Stimulated activated CD4-positive, alpha-beta T cell treated with anti-CD3 and anti-CD28 coated beads, TNF-alpha, amount 100 ng/mL, for 24 hours (primary cell): ENCODE results near the gene RASA3.
"Not testable (repeated sequence)": the region's sequence is repeated elsewhere in the genome, so short reads cannot be mapped to it uniquely, and the experiment has no call there.

Source experiments
- DNase-seq, 3 experiments: peaks; one replicate each; pipeline ENCODE4 v3.0.0-alpha.2; 2020; ENCODE audit warnings: low read depth in 3 of 3

Gene RASA3, protein sequence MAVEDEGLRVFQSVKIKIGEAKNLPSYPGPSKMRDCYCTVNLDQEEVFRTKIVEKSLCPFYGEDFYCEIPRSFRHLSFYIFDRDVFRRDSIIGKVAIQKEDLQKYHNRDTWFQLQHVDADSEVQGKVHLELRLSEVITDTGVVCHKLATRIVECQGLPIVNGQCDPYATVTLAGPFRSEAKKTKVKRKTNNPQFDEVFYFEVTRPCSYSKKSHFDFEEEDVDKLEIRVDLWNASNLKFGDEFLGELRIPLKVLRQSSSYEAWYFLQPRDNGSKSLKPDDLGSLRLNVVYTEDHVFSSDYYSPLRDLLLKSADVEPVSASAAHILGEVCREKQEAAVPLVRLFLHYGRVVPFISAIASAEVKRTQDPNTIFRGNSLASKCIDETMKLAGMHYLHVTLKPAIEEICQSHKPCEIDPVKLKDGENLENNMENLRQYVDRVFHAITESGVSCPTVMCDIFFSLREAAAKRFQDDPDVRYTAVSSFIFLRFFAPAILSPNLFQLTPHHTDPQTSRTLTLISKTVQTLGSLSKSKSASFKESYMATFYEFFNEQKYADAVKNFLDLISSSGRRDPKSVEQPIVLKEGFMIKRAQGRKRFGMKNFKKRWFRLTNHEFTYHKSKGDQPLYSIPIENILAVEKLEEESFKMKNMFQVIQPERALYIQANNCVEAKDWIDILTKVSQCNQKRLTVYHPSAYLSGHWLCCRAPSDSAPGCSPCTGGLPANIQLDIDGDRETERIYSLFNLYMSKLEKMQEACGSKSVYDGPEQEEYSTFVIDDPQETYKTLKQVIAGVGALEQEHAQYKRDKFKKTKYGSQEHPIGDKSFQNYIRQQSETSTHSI

GRCh38 chr13:114132419-114133121 lies at the start of gene RASA3:
TSS of gene RASA3 (minus strand) at chr13:114132623. CDS start at chr13:114132489, 134 bp downstream.
- DNase-seq = peak in 1 of 3 experiments; percentile 66

GRCh38 chr13:114179087-114179658 lies 46.8 kb upstream of the RASA3 start, which contains the start of gene CFAP97D2:
TSS of gene CFAP97D2 (plus strand) at chr13:114179257. CDS start at chr13:114179331, 74 bp downstream.
- DNase-seq = no peak

DNA sequence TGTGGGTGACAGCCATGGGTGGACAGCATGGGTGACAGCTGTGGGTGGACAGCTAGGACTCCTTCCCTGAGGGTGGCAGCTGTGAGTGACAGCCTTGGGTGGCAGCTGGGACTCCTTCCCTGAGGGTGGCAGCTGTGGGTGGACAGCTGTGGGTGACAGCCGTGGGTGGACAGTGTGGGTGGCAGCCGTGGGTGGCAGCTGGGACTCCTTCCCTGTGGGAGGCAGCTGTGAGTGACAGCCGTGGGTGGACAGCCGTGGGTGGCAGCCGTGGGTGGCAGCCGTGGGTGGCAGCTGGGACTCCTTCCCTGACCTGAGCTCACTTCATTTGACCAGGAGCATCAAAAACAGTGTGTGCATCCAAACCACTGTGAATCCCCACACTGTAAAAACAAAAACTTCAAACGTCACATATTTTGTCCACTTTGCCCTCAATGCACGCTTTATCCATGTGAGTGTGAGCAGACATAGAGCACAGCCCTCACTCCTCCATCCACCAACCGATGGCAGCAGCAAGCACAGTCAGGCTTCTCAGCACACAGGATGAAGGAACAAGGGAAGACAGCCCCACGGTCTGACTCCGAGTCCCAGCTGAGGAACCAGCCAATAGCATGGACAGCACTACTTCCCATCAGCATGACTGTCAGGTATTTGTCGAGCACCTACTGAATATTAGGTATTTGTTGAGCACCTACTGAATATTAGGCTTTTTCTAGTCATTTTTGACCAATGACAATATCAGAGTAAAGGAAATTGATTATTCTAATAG lies 45.0 kb upstream of the RASA3 start:
- DNase-seq = no peak

GRCh38 chr13:114176359-114176902 lies 44.0 kb upstream of the RASA3 start:
- DNase-seq = not testable (repeated sequence)

DNA sequence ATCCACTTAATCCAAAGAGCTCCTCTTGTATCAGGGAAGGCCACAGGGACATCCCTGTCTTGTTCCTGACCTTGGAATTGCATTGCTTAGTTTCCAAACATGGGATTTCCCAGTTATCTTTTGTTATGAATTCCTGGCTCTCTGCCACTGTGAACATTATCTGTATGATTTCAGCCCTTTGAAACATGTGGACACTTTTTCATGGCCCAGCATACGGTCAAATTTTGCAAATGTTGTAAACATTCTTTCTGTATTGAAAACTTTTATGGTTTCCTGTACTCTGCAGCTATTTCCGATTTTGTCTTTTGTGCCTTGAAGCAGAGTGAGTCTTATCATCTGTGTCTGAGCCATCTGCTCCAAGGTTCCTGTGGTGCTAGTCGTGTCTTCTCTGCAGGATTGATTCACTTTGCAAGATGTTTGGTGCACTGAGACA lies 42.1 kb upstream of the RASA3 start:
- DNase-seq = no peak

- no peak for DNase-seq
Measured at GRCh38 chr13:114173745-114174144, 41.3 kb upstream of the RASA3 start.

DNA sequence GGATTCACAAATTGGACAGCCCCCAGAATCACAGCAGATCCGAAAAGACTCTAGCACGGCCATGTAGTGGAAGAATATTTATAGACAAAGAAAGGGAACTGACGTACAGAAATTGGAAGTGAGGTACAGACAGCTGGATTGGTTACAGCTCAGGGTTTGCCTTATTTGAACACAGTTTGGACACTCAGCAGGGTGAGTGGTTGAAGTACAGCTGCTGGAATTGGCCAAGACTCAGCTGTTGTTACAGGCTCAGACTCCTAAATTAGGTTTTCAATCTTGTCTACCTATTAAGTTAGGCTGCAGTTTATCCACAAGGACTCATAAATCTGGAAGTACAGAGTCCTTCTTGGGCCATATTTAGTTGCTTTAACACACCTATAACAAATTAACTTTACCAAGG lies 40.8 kb upstream of the RASA3 start:
- no peak for DNase-seq

DNA sequence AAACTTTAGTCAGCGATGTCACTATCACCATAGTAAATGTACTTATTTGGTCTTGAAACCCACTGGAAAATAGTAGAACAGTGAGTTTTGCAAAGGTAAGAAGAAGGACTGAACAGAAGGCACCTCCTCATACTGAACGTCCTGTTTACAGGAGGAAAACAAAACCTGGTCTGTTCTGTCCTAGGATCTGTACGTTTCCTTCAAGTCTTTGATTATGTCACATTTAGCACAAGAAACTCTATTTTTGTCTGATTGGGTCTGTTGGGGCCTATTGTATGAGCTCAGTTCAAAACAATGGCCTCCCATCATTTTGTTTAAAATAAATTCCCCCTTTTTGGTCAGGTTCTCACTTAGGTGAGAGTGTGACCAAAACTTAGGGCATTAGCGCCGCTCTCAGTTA lies 35.5 kb upstream of the RASA3 start:
- DNase-seq = no peak

DNA sequence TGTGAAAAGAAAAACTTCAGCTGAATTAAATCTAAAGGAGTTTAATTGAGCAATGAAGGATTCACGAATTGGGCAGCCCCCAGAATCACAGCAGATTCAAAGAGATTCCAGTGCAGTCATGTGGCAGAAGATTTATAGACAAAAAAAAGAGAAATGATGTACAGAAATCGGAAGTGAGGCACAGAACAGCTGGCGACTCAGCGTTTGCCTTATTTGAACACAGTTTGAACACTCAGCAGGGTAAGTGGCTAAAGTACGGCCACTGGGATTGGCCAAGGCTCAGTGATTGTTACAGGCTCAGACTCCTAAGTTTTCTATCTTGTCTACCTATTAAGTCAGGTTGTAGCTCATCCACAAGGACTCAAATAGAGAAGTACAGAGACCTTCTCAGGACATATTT lies 35.0 kb upstream of the RASA3 start:
- DNase-seq = no peak

DNA sequence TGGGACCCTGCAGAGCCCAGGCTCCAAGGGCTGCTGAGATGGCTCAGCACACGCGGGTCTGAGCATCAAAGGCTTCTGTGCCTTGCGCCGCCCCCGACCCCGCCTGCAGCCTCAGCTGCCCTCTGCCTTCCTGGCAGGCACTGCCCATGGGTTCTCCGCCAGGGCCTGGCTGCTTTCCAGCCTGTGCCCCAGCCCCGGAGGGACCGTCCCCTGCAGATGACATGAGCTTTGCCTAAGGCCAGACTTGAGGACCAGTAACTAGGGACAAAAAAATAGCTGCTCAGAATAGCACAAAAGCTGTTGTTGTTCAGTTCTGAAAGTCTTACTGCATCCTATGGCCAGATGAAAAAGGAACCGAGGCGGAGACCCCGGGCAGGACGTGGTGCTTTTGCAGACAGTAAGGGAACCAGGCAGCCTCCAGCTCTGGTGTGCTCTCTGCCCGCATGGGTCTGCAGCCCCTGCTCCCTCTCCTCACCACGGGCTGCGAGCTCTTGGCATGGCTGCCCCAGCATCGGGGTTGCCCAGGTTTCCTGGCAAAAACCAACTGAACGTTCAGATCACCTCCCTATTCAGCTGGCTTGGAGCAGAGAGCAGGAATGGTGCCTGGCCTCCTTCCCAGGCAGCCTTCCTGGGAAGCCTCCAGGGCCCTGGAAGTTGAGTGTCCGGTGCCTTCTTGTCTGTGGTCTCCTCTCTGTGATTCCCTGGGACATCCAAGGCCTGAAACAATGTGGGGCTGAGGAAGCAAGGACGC lies 34.1 kb upstream of the RASA3 start:
- DNase-seq = no peak

- no peak for DNase-seq
Measured at GRCh38 chr13:114164681-114165429, 32.4 kb upstream of the RASA3 start.

GRCh38 chr13:114164053-114164452 lies 31.6 kb upstream of the RASA3 start:
- no peak for DNase-seq

DNA sequence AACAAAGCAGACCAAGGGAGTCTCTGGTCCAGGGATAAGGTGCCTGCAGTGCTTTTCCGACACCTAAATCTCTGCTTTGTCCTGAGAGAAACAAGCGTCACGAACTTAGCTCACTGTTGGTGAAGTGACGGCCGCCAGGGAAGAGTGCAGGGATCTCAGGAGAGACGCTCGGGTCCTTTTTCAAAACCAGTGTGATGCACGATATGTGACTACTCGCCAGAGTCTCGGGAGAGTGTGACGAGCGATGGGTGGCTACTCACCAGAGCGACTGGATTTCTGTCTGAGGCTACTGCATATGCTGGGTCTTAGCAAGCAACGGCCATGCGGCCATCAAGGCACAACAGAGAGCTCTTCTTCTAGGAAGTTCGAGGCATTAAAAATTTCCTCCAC lies 30.1 kb upstream of the RASA3 start:
- DNase-seq = no peak

DNA sequence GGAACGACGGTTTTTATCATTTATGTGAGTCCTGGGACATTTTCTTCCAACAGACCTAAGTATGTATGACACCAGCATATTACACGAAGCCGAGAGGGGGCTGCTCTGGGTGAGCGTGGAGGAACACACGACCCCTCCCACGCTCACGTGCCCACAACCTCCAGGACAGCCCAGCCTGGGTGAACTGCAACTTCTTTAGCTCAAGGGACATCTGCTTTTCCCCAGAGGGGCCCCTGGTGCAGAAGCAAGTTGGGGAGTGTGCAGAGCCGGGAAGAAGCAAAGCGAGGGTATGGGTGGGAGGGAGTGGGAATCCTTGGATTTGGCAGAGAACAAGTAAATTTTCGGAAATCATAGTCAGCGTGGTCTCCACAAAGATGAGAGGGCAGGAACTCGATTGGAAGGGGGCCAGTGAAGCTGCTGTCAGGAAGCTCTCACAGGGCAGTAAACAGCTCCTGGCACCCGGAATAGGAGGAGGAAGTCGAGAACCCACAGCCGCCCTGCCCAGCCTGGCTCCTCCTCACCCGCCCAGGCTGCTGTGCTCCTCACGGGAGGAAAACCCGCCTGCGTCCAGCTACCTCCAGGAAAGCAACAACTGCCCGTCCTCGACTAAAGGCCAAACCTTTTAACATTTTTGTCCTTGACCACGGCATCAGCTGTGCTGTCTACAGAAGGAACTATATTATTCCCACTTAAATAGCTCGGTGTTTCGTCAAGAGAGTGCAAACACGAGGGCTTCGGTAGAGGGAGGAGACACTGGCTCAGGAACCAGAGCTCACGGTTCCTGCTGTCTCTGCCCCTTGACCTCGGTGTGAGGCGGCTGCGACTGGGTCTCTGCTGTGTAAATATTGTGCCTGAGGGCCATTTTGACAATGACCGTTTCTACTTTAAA lies 29.5 kb upstream of the RASA3 start:
- peak in 1 of 3 experiments; percentile 50 for DNase-seq

- no peak for DNase-seq
Measured at GRCh38 chr13:114161028-114161556, 28.7 kb upstream of the RASA3 start.

GRCh38 chr13:114158869-114159666 lies 26.6 kb upstream of the RASA3 start:
- not testable (repeated sequence) for DNase-seq

GRCh38 chr13:114157869-114158495 lies 25.6 kb upstream of the RASA3 start:
- DNase-seq = no peak
